Right lobe of liver (tissue), 4 donors: Measurements from ENCODE around the gene FAM171A1.
"Not testable (repeated sequence)": the region's sequence is repeated elsewhere in the genome, so short reads cannot be mapped to it uniquely, and the experiment has no call there.

ENCODE experiments used
- POLR2A ChIP-seq: fragments of 450-650 bp; IDR thresholded peaks from one replicate; pipeline ENCODE4 v1.6.1; 2017; ENCODE audit warnings: antibody characterized with exemption, mild to moderate bottlenecking
- TF ChIP-seq, protein P1 (sequence below), 4 donors: fragments of 200-600 bp in 3 of 4; fragments of 450-650 bp in 1 of 4; IDR thresholded peaks; one replicate each; pipeline versions ENCODE4 v1.5.1 to v1.8.0; 2016 to 2022; ENCODE audit warnings: antibody characterized with exemption in 4 of 4, mild to moderate bottlenecking in 2 of 4
- donor health status: DM: no; HTN: no; CAD: no.
- donor health status: DM: no; HTN: no; CAD: no.
- donor health status: DM: no; HTN: yes; CAD: no.

DNA sequence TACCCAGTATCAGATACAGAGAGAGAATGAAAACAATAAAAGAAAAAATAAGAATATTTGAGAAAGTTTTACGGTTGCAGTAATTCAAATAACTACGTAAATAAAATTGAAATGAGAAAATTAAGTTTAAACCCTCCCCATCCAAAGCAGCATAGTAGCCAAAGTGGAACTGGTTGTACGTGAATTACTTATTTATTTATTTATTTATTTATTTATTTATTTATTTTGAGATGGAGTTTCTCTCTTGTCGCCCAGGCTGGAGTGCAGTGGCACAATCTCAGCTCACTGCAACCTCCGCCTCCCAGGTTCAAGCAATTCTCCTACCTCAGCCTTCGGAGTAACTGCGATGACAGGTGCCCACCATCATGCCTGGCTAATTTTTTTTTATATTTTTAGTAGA lies 17.1 kb upstream of the FAM171A1 start:
- TF ChIP-seq, protein P1, sequence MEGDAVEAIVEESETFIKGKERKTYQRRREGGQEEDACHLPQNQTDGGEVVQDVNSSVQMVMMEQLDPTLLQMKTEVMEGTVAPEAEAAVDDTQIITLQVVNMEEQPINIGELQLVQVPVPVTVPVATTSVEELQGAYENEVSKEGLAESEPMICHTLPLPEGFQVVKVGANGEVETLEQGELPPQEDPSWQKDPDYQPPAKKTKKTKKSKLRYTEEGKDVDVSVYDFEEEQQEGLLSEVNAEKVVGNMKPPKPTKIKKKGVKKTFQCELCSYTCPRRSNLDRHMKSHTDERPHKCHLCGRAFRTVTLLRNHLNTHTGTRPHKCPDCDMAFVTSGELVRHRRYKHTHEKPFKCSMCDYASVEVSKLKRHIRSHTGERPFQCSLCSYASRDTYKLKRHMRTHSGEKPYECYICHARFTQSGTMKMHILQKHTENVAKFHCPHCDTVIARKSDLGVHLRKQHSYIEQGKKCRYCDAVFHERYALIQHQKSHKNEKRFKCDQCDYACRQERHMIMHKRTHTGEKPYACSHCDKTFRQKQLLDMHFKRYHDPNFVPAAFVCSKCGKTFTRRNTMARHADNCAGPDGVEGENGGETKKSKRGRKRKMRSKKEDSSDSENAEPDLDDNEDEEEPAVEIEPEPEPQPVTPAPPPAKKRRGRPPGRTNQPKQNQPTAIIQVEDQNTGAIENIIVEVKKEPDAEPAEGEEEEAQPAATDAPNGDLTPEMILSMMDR (IDR thresholded peaks at IDR 0.05), result not testable (repeated sequence)
- TF ChIP-seq POLR2A, result not testable (repeated sequence)
